ENCODE measurements around the gene LRRC73. TPM values are rescaled to one million over a fixed set of nuclear protein-coding genes. Genes with fewer than 3 reads are reported as not detected.
A peak's percentile ranks its signal among the peaks of the same experiment; 100 is the strongest.
"Not testable (repeated sequence)": the region's sequence is repeated elsewhere in the genome, so short reads cannot be mapped to it uniquely, and the experiment has no call there.

Gene LRRC73
- total RNA-seq, 1 experiment from 2014 or later: 2.3 TPM

DNA sequence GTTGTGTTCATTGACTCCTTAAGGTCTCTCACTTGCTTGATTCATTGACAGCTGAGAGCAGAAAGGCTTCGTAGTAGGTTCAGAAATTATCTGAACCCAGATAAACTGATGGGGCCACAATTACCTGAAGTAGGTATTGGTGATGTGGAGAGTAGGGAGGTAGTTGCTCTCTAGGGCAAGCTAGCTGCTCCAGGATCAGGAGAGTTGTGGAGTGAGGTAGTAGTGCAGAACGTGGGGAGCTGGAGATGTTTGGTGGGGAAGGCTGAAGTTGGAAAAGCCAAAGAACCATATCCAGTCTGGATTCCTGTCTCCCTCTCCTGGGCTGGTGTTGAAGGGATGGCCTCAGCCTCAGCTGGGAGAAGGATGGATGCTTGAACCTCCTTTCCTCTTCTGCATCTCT is 16.9 kb downstream of the LRRC73 start:
- no peak for DNase-seq (ENCODE audit: low spot score)

DNA sequence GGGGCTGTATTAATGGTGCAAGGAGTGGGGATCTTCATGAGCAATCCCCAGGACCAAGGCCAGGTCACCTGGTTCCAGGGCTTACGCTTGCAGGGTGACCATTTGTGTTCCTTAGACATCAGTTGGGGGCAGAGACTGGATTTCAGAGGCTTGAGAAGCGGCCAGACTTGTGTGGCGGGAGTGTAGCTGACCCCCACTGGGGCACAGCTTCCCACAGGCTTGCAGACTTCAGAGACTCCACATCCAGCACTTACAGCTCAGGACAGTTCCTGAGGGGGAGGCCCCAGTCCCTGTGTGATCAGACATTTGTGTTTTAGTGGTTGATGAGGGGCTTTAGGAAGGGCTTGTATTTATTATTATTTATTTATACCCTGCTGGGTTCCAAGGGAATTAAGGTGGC is 17.5 kb downstream of the LRRC73 start:
- DNase-seq (ENCODE audit: low spot score): no peak

DNA sequence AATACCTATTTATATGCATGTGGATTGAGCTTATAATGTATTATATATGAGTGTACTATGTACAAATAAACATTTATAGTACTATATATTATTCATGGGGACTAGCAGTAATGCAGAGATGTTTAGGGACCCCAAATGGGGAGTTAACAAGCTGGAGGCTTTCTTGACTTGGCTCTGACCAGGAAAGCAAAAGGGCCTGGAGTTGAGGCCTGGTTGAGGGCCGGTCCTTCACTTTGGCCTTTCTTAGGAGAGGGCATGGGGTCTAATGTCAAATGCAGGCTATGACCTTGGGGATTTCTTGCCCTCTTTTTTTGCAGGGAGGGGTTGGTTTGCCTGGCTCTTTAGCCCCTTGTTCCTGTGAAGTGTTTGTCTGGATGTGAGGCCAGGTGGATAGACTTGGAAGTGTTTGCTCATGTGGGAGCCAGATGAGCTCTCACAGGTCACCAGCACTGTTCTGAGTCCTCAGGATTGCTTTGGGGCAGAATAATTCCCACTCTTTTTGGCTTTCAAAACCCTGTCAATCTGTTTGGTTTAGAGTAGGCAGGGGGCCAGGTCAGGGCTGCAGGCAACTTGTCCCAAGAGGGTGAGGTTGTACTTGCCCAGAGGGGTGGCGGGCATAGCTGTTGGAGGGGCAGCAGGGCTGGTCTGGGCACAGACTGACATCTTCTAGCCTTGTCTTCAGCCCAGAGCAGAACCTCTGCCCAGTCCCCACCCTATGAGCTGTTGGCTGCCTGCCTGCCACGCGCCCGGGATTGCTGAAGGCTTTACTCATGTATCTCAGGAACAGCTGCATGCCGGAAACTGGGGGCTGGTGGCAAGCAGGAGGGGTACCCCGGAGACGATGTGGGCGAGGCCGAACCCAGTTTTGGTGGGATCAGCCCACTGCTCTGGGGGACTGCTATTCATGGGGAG is 18.1 kb downstream of the LRRC73 start:
- DNase-seq (ENCODE audit: low spot score): peak; percentile 72

DNA sequence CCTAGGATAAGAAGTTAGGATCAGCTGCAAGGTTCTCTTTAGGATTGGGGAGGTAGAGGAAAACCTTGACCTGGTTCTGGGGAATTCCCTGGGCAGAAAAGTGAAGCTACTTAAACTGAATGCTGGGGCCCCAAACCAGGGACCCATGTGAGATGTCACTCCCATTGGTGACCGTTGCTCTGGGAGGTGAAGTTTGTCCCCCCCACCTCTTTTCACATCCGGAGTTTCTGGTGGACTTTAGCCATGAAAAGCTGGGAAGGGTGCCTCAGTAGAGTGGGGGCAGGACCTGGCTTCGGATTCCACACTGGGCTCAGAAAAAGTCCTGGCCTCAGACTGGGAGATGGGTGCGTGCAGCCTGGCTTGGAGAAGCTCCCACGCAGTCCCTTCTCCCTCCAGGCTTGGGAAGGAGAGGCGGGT is 19.6 kb downstream of the LRRC73 start:
- no peak for DNase-seq (ENCODE audit: low spot score)

DNA sequence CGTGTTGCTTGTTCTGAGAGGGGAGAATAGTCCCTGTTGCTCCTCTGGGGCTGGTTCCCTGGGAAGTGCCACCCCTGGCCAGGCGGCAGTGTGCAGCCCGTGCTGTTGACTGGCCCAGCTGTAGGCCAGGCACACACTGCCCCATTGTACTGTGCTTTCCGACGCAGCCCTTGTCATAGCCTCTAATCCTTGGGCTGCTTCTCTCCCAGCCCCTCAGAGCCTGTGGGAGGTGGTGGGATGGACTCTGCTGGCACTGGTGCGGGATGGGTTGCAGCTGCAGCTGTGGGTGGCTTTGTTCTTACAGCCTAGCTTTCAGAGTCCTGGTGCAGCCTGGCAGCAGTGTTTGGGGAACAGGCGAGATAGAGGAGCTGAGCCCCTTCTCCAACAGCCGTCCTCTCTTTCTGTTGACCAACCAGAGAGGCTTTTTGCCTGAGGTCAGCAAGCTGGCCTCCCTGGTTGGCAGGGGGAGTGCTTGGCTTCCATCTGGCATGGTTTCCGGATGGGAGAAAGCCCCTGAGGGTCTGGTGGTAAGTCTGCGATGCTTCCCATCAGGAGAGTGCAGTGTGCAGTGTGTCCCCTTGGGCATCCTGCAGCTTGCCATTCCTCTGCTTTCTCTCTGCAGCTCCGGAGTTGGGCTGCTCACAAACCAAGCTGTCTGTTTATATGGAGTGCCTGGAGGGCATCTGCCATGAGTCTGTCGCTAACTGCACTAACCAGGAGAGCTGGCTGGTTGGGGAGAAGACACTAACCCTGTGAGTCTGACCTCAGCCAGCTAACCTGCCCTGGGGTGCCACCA is 20.7 kb downstream of the LRRC73 start:
- no peak for DNase-seq (ENCODE audit: low spot score)

DNA sequence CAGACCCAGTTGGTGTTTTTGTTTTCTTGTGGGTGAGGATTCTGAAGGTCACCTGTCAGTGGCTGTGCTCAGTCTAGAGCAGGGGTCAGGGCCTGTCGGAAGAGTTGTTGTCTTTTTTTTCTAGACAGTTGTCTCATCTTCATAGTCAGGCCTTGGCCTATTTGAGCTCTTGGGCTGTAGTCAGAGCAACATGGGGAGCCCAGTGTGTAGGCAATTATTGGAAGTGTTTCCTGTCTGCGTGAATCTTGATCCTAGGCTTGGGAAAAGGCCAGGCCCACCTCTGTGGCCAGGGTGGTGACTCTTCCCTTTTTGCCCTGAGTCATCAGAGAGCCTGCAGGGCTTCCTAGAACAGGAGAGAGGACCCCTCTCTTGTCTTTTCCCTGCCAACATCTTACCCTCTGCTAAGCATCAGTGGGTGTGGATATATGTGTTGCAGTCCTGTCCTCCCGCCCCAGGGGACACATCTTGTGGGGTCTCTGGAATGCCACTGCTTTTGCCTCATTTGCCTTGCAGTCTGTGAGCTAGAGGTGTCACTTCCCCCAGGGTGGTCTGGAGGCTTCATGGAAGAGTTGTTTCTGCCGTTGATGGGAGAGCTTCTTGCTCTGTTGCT is 21.4 kb downstream of the LRRC73 start:
- peak; percentile 35 for DNase-seq (ENCODE audit: low spot score)

DNA sequence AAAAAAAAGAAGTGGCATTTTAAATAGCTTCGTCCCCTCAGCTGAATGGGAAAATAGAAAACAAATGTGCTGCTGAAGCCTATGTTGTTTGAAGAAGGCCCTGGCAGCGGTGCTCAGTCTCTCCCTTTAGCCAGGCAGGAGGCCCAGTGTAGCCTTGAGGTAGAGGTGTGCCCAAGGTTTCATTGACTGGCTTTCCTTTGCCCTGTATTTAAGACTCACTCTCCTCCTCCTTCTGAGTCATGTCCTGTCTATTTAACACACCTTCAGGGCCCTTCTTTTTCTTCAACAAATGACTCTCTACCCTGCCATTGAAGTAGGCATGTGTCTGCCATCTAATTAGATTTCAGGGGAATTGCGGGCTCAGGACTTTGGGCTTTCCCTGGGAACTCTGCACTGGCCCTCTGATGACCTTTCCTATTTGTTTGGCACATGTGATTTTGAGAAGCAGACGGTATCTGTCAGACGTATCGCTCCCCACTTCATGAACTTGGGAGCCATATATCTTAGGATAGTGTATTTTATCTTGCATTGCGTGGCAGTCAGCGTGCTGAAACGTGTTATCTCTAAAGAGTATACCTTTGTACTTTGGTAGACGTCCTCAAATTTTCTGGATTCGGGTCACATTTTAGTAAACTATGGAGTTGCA is 28.4 kb downstream of the LRRC73 start:
- no peak for DNase-seq (ENCODE audit: low spot score)

DNA sequence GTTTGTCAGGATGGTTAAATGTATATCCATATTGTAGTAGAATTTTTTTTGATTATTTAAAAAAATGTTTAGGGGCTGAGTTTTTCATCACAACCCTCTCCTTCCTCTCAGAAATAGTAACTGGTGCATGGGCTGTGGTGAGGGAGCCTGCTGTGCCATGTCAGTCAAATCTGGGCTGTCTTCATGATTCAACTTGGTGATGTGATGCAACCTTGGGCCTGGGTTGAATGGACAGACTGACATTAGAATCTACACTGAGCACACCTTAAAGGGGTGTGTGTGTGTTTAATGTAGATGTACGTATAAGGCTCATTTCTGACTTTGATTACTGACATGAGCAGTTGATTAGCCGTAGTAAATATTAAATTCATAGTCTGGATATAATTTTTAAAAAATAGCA is 29.1 kb downstream of the LRRC73 start:
- no peak for DNase-seq (ENCODE audit: low spot score)

DNA sequence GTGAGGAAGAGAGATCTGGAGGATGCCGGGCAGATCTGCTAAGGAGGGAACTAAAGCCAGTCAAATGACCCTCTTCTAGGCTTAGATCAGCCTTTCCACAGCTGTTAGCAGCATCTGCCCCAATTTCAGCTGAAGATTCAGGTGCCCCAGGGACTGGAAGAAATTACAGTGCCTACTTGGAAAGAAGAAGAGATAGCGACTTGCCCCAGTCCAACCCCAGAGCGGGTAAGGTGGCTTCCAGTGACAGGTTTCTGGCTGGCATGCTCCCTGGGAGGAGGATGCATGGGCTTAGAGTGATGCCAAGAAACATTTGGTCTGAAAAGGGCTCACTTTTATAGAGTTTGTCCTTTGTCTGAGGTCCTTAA is 32.2 kb downstream of the LRRC73 start:
- no peak for DNase-seq (ENCODE audit: low spot score)

DNA sequence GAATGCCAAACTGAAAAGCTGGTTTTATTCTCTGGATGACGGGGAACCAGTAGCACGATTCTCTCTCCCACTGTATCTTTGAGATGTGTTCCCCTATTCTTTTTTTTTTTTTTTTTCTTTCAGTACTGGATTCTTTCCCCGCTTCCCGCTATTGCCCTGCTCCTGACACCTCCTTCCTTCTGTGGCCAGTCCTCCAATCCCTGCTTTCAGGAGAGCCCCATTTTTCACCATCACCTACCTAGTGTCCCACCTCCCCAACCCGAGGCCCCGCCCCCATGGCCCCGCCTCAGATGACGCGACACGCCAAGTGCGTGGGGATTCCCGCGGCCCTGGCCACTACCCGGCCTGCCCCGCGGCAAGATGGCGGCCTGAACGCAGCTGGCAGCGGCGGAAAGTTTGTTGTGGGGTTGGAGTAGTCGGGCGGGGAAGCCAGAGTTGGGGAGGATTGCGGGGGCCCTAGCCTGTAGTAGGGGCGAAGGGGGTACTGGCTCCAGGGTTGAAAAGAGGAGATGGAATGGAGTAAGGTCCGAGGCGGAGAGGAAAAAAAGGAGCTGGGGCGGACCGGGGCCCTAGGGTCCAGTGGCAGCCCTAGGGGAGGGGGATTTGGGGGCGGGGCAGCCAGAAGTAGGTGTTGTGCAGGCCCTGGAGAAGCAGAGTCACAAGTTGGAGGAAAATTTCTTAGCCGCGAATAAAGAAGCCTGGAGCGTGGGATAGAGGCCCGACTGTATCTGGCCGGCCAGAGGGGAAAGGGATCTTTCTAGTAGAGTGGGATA is 32.7 kb downstream of the LRRC73 start, which contains the start of gene TJAP1:
TJAP1 (plus strand) TSS at position 336 of the 773 bp plus-strand sequence. CDS start 21,432 bp downstream, outside the sequence.
- DNase-seq (ENCODE audit: low spot score): peak; percentile 73

DNA sequence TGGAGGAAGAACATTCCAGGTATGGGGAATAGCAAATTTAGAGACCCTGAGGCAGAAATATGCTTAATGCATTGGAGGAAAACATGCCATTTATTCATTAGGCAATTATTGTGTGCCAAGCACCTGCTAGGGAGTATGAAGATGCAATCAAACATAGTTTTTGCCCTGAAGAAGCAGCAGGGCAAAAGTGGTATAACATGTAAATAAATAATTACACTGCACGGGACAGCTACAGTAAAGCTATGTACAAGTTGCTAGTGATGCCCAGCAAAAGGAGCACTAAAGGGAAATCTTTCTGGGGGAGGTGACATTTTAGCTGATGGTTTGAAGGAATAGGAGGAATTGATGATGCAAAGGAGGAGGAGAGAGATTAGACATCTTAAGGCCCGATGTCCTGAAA is 33.4 kb downstream of the LRRC73 start:
- no peak for DNase-seq (ENCODE audit: low spot score)

DNA sequence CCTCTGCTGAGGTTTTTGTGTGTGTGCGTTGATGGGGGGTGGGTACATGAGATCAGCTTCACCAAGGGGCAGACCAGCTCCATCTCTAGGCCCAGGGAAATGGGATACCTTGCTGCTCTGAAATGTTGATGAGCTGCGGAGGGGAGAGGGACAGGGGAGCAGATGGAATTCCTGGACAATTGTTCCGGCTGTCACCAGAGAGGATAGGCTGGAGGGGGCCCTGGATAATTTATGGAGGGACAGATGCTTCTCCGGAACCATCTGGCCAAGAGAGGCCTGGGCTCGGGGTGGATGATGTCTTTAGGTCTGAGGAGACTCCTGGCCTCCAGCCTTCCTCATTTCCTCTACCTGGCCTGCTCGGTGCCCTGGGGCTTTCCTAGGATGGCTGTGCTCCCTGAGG is 34.6 kb downstream of the LRRC73 start:
- no peak for DNase-seq (ENCODE audit: low spot score)

DNA sequence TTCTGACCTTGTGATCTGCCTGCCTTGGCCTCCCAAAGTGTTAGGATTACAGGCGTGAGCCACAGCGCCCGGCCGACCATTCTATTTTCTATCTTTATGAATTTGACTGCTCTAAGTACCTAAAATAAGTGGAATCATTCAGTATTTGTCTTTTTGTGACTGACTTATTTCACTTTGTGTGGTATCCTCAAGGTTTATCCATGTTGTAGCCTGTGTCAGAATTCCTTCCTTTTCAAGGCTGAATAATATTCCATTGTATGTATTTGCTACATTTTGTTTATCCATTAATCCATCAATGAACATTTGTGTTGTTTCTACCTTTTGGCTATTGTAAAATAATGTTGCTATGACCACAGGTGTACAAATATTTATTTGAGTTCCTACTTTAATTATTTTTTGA is 37.6 kb downstream of the LRRC73 start:
- no peak for DNase-seq (ENCODE audit: low spot score)

DNA sequence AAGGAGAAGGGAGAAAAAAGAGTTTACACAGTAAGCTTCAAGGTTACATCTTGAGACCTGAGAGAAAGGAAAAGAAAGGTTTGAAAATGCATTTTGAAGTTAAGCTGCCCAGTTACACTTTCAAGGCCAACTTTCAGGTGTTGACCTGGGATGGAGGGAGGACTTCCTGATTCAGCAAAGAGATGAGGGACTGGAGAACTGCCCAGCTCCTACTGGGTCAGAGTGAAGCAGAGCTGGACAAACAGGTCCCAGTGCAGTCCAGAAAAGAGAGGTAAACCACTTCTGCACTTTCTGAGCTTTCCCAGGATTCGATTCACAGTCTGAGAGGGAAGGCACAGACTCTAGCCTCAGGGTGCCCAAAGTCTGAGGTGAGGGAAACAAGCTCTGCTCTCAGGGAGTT is 38.7 kb downstream of the LRRC73 start:
- DNase-seq (ENCODE audit: low spot score): no peak

DNA sequence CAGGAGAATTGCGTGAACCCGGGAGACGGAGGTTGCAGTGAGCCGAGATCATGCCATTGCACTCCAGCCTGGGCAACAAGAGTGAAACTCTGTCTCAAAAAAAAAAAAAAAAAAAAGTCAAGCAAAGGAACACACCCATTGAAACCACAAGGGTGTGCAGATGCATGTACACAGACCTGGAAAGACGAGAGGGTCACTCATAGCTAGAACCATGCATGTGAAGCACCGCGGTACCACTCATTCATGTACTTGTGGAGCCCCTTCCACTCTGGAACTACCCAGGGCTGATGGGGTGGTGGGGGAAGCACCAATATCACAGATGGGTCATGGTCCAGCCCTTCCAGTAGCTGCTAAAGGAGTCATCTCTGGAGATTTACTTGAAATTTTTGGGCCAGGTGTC is 40.2 kb downstream of the LRRC73 start:
- DNase-seq (ENCODE audit: low spot score): no peak

DNA sequence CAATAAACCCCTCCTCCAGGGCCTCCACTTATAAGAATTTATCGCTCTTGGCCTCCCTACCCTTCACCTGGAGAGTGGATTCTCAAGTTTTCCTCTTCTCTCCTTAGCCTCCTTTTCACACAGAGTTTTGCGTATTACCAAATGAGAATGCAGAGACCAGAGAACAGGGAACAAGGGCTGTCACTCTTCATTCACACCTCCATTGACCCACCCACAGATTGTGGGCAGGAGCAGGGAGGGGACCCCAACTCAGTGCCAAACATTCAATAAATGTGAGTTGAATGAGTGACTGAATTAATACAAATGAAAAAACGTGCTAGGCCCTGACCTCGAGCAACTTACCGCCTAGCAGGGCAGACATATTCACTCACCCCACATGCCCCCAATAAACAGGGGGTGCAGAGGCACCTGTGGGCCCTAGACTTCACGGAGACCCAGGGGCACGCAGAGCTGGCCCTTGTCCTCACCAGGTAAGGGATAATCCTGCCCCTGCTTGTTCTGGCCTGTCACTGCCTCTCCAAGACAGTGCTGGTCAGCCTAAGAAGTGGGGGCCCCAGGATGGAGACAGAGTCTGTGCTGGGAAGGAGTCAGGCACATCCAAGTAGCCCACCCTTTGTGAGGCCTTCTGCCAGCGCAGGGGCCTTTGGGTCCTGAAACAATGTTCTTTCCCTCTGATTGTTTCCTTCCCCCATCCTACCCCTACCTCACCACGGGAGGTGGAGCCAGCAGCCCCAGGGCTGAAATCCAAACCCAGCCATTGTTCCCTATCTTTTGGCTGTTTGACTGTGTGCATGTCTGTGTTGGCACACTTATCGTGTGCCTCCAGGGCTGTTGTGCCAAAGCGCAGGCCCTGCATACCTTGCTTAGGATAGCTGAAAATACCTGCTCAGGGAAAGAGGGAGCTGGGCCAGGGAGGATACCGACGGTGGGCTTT is 41.1 kb downstream of the LRRC73 start:
- DNase-seq (ENCODE audit: low spot score): no peak

DNA sequence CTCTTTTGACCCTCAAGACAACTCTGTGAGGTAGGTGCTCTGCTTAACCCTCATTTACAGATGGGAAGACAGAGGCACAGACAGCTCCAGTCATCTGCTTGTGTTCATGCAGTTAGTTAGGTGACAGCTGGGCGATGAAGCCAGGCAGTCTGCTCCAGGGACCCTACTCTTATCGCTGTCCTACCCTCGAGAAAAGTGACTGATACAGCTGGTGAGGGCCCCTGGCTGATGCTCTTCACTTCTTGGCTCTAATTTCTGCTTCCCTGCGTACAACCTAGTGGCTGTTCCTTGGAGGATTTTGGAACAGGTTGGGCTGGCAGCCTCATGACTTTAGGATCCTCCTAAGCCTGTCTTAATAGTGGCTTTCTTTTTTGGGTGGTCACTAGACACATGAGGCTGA is 41.9 kb downstream of the LRRC73 start:
- DNase-seq (ENCODE audit: low spot score): no peak

DNA sequence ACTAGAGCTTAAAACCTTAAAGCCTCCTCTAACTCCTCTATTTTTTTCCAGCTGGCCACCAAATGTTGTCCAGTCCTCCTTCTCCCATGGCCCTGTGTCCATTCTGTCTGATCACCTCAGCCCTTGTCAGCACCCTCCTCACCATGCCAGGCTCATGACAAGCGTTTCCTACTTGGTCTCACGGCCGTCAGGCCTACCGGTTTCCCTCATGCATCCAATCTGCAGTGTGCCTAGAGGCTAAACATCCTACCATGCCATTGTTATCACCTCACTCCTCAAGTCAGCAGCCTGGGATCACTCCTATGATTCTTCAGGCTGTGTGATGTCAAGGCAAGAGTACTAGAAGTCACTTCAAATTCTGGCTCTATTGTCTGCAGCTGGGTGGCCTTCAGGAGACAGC is 42.4 kb downstream of the LRRC73 start:
- no peak for DNase-seq (ENCODE audit: low spot score)

DNA sequence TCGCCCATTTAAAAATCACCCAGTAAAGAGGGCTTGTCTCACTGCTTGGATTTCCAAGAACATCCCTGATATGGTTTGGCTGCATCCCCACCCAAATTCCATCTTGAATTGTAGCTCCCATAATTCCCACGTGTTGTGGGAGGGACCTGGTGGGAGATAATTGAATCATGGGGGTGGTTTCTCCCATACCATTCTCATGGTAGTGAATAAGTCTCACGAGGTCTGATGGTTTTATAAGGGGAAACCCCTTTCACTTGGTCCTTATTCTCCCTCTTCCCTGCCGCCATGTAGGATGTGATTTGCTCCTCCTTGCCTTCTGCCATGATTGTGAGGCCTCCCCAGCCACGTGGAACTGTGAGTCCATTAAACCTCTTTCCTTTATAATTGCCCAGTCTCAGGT is 42.9 kb downstream of the LRRC73 start:
- DNase-seq (ENCODE audit: low spot score): not testable (repeated sequence)

DNA sequence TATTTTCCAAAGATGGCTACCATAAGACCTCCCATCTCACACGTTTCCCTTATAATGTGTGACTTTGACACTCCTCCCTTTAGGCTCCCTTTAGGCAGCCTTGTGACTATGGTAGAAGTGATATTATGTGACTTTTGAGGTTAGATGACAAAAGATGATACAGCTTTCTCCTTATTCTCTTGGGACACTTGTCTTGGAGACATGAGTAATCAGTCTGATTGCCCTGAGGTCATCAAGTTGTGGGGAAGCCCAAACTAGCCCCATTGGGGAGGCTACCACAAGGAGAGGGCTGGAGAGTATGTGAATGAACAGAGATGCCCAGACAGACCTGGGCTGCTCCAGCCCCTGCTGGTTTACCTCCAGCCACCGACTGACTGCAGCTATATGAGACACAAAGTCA is 44.2 kb downstream of the LRRC73 start:
- no peak for DNase-seq (ENCODE audit: low spot score)
